Neural cell (in vitro differentiated cells): ENCODE measurements around the gene GABRG3. TPM values are rescaled to one million over a fixed set of nuclear protein-coding genes. Genes with fewer than 3 reads are reported as not detected.

Experiments used
- H2AFZ ChIP-seq: fragments of 200-600, 300-800 bp; sonication (generic), shearing (Covaris generic); 2 replicates; pipeline ENCODE4 v1.6.0; 2014; ENCODE audit warnings: low read depth, mild to moderate bottlenecking, antibody characterized with exemption, low read length, moderate library complexity
- H3F3A ChIP-seq: fragments of 200-600 bp; shearing (Covaris generic); 2 replicates; pipeline ENCODE4 v1.6.1; 2016; ENCODE audit warnings: mild to moderate bottlenecking, moderate library complexity, mixed read lengths, antibody characterized with exemption, low read length; ENCODE audit not compliant: insufficient read depth, poor library complexity, severe bottlenecking
- H3K27ac ChIP-seq: fragments of 200-600, 300-800 bp; sonication (generic), shearing (Covaris generic); 2 replicates; pipeline ENCODE4 v1.5.1; 2014; ENCODE audit warnings: mild to moderate bottlenecking, low read length, moderate library complexity
- H3K27me3 ChIP-seq: fragments of 300-800, 200-600 bp; sonication (generic), shearing (Covaris generic); 2 replicates; pipeline ENCODE4 v1.6.0; 2014; ENCODE audit warnings: mild to moderate bottlenecking, low read depth, low read length, moderate library complexity; ENCODE audit not compliant: insufficient read depth
- H3K36me3 ChIP-seq: fragments of 300-800, 200-600 bp; sonication (generic), shearing (Covaris generic); 2 replicates; pipeline ENCODE4 v1.5.1; 2014; ENCODE audit warnings: mild to moderate bottlenecking, antibody characterized with exemption, low read length, moderate library complexity; ENCODE audit not compliant: insufficient read depth
- H3K4me2 ChIP-seq: fragments of 300-800, 200-600 bp; sonication (generic), shearing (Covaris generic); 2 replicates; pipeline ENCODE4 v1.6.0; 2014; ENCODE audit warnings: mild to moderate bottlenecking, low read length
- H3K4me3 ChIP-seq: fragments of 300-800, 200-600 bp; sonication (generic), shearing (Covaris generic); 2 replicates; pipeline ENCODE4 v1.5.1; 2014; ENCODE audit warnings: mild to moderate bottlenecking, low read length, moderate library complexity
- H3K79me2 ChIP-seq: fragments of 200-600 bp; shearing (Covaris generic); replicated peaks from 2 replicates; pipeline ENCODE4 v1.6.0; 2014; ENCODE audit warnings: mild to moderate bottlenecking, low read length, moderate library complexity; ENCODE audit not compliant: insufficient read depth
- H3K9ac ChIP-seq: fragments of 300-800, 200-600 bp; sonication (generic), shearing (Covaris generic); 2 replicates; pipeline ENCODE4 v1.6.1; 2016; ENCODE audit warnings: mild to moderate bottlenecking, low read length, mixed read lengths
- H3K9me2 ChIP-seq: fragments of 200-600 bp; shearing (Covaris generic); 2 replicates; pipeline ENCODE4 v1.6.1; 2016; ENCODE audit warnings: mild to moderate bottlenecking, low read length, mixed read lengths; ENCODE audit not compliant: insufficient read depth
- H3K9me3 ChIP-seq: fragments of 200-600, 300-800 bp; sonication (generic), shearing (Covaris generic); 2 replicates; pipeline ENCODE4 v1.6.1; 2016; ENCODE audit warnings: mild to moderate bottlenecking, mixed run types, low read length, moderate library complexity, mixed read lengths
- H4K20me1 ChIP-seq: fragments of 200-600 bp; shearing (Covaris generic); 2 replicates; pipeline ENCODE4 v1.6.1; 2016; ENCODE audit warnings: mild to moderate bottlenecking, mixed run types; ENCODE audit not compliant: insufficient read depth
- EP300 ChIP-seq: fragments of 450-650 bp; conservative IDR thresholded peaks from 2 replicates; pipeline ENCODE4 v1.6.1; 2014; ENCODE audit warnings: antibody characterized with exemption, mild to moderate bottlenecking, moderate library complexity; ENCODE audit not compliant: poor library complexity, severe bottlenecking
- EZH2 ChIP-seq: fragments of 200-600, 300-800 bp; shearing (Covaris generic), sonication (generic); IDR thresholded peaks from 2 replicates; pipeline ENCODE4 v1.6.1; 2014; ENCODE audit warnings: antibody characterized with exemption, low read length, borderline replicate concordance, mild to moderate bottlenecking; ENCODE audit not compliant: insufficient read depth, poor library complexity, severe bottlenecking
- MXI1 ChIP-seq: fragments of 450-650 bp; conservative IDR thresholded peaks from 2 replicates; pipeline ENCODE4 v1.6.1; 2014; ENCODE audit warnings: antibody characterized with exemption, mild to moderate bottlenecking; ENCODE audit not compliant: poor library complexity, severe bottlenecking
- POLR2AphosphoS5 ChIP-seq: IDR thresholded peaks from 2 replicates; pipeline ENCODE4 v1.6.1; 2012
- RAD21 ChIP-seq: fragments of 450-650 bp; conservative IDR thresholded peaks from 2 replicates; pipeline ENCODE4 v1.6.1; 2014; ENCODE audit warnings: antibody characterized with exemption, mild to moderate bottlenecking, moderate library complexity
- REST ChIP-seq: IDR thresholded peaks from 2 replicates; pipeline ENCODE4 v1.6.1; 2012; ENCODE audit warnings: borderline replicate concordance
- SMC3 ChIP-seq: fragments of 450-650 bp; conservative IDR thresholded peaks from 2 replicates; pipeline ENCODE4 v1.6.1; 2014; ENCODE audit warnings: antibody characterized with exemption, mild to moderate bottlenecking, moderate library complexity; ENCODE audit not compliant: poor library complexity
- TAF1 ChIP-seq: IDR thresholded peaks from 2 replicates; pipeline ENCODE4 v1.6.1; 2012; ENCODE audit warnings: low read depth
- polyA plus RNA-seq: library from polyadenylated mRNA; depleted of rRNA; stranded (reverse); fragments of >200 nt; gene quantifications from 2 replicates; pipeline ENCODE4 v1.2.3, GENCODE V29; 2014
- TF ChIP-seq, protein P1 (sequence below): fragments of 450-650 bp; IDR thresholded peaks from 2 replicates; pipeline ENCODE4 v1.5.1; 2014; ENCODE audit warnings: antibody characterized with exemption, mild to moderate bottlenecking, moderate library complexity; ENCODE audit not compliant: poor library complexity, severe bottlenecking

The GABRG3 gene
- polyA plus RNA-seq, 1 donor from 2014 or later: 1.2 TPM

GRCh38 chr15:27062951-27063350 lies 92.0 kb downstream of the GABRG3 start:
- Histone ChIP-seq H2AFZ (no peak overlapping the region), H3K9me3 (no peaks in the 10 kb centered on the region), H3K4me3 (no peak overlapping the region), H3K27me3 (no peaks in the 10 kb centered on the region), H3K9me2 (no peaks in the 10 kb centered on the region), H3K4me2 (no peak overlapping the region), H3K9ac (no peak overlapping the region), H3K36me3 (no peaks in the 10 kb centered on the region), H3K79me2 (no peaks in the 10 kb centered on the region), H4K20me1 (no peaks in the 10 kb centered on the region), H3K27ac (no peak overlapping the region), H3F3A (no peaks in the 10 kb centered on the region)
- no peak for TF ChIP-seq RAD21
- TF ChIP-seq EP300: no peak
- TF ChIP-seq SMC3: no peak
- TF ChIP-seq MXI1: no peak
- TF ChIP-seq REST: no peak
- no peak for TF ChIP-seq EZH2
- TF ChIP-seq, protein P1, sequence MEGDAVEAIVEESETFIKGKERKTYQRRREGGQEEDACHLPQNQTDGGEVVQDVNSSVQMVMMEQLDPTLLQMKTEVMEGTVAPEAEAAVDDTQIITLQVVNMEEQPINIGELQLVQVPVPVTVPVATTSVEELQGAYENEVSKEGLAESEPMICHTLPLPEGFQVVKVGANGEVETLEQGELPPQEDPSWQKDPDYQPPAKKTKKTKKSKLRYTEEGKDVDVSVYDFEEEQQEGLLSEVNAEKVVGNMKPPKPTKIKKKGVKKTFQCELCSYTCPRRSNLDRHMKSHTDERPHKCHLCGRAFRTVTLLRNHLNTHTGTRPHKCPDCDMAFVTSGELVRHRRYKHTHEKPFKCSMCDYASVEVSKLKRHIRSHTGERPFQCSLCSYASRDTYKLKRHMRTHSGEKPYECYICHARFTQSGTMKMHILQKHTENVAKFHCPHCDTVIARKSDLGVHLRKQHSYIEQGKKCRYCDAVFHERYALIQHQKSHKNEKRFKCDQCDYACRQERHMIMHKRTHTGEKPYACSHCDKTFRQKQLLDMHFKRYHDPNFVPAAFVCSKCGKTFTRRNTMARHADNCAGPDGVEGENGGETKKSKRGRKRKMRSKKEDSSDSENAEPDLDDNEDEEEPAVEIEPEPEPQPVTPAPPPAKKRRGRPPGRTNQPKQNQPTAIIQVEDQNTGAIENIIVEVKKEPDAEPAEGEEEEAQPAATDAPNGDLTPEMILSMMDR: no peak
- no peak for TF ChIP-seq POLR2AphosphoS5
- TF ChIP-seq TAF1: no peak

DNA sequence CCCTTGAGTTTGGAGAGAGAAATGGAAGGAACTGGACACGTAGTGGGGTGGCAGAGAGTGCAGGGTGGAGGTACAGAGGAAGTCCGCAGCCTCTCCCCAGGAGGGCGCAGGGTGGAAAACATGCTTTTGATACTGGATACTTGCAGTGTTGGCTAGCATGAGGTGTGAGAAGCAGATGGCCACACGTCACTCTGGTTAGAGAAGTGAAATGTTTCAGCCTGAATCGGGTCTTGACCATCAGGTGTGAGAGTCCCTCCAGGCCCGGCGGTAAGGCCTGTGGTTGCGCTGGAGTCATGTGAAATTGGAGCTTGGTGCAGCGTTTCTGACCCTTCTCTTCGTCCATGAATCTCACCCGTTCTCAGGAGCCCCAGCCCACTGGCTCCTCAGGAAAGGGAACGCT lies 93.1 kb downstream of the GABRG3 start:
- Histone ChIP-seq H3K36me3 (no peaks in the 10 kb centered on the region), H3K27me3 (no peaks in the 10 kb centered on the region), H3K9ac (no peak overlapping the region), H3K9me3 (peaks cover 4% of the 10 kb centered on the region), H3K4me3 (no peak overlapping the region), H3K9me2 (no peaks in the 10 kb centered on the region), H2AFZ (no peak overlapping the region), H3K27ac (no peak overlapping the region), H3K4me2 (no peak overlapping the region), H3F3A (no peaks in the 10 kb centered on the region), H4K20me1 (no peaks in the 10 kb centered on the region), H3K79me2 (no peaks in the 10 kb centered on the region)
- TF ChIP-seq TAF1 (no peak), EP300 (no peak)

DNA sequence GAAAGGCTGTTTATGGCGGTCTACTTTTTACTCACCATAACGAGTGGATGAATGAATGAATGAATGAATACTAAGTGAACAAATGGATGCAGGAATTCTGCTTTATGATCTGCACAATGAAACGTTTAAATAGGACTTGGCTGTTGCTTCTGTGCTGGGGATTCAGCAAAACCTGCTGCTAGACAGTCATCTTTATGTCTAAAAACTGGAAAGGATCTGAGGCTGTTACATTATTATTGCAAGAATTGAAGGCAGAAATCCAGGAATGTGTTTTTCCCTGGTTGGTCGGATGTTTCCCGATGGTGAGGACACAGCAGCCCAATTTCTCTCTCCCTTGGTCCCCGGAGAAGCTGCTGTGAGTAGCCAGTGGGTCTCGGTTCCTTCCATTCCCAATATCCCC lies 94.2 kb downstream of the GABRG3 start:
- Histone ChIP-seq H3K4me2 (no peak overlapping the region), H3K4me3 (no peak overlapping the region), H3K9me3 (peaks cover 4% of the 10 kb centered on the region), H3F3A (no peaks in the 10 kb centered on the region), H3K9me2 (no peaks in the 10 kb centered on the region), H3K79me2 (no peaks in the 10 kb centered on the region), H2AFZ (no peak overlapping the region), H3K36me3 (no peaks in the 10 kb centered on the region), H3K27me3 (no peaks in the 10 kb centered on the region), H3K9ac (no peak overlapping the region), H4K20me1 (no peaks in the 10 kb centered on the region), H3K27ac (no peak overlapping the region)
- no peak for TF ChIP-seq MXI1
- TF ChIP-seq, protein P1: no peak
- no peak for TF ChIP-seq REST
- TF ChIP-seq SMC3: no peak
- no peak for TF ChIP-seq EP300
